HG03571 (cell line): ENCODE results near the gene SCGB2B2.
"Not testable (repeated sequence)": the region's sequence is repeated elsewhere in the genome, so short reads cannot be mapped to it uniquely, and the experiment has no call there.

Source experiments
- ATAC-seq: cut with Tn5 transposase; IDR thresholded peaks from one replicate; pipeline ENCODE4 v1.9.1; 2021; ENCODE audit not compliant: unreplicated experiment

SCGB2B2 gene

DNA sequence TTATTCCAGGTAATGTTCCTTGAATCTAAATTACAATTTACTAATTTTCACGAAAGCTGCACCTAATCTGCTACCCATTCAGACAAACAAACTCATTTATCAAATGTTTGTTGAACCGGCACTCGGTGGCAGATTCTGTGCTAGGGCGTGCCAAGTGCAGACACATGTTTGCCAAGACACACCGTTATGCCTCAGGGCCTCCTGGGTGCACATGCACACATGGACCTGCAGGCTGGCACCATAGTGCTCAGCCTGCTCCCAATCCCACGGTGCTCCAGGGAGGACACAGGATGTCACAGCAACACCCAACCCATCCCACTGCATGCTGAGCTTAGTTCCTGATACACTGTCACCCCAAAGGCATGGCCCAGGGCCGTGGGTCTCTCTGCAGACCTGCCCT lies 7.7 kb downstream of the SCGB2B2 start:
- ATAC-seq = no peak

GRCh38 chr19:34668690-34669089 lies 8.3 kb downstream of the SCGB2B2 start:
- not testable (repeated sequence) for ATAC-seq

- ATAC-seq = not testable (repeated sequence)
Observed at GRCh38 chr19:34668077-34668689, 8.8 kb downstream of the SCGB2B2 start.

DNA sequence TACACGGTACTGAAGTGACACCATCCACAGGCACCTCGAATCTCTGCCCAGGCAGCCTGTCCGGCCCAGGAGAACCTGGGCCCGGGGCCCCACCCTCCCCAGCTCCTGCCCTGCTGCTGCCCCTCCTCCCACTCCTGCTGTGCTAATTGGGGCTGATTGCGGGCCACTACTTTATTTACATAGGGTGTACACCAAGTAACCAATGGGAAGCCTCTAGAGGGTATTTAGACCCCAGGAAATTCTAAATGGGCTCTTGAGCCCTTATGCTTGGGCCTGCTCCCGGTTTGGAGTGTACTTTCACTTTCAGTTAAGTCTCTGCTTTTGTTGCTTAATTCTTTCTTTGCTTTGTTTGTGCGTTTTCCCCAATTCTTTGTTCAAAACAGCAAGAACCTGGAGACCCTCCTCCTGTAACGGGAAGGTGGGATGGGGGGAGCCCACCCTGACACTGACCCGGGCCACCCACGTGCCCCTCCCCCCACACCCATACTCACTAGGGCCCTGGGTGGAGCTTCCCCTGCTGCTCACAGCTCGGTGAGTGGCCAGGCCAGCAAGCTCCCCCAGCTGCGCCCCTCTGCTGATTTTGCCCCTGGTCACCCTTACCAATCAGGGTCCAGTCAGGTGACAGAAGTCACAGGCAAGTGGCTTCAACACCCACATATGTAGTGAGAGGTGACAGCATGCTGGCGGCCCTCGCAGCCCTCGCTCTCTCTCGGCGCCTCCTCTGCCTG lies 9.4 kb downstream of the SCGB2B2 start:
- no peak for ATAC-seq

DNA sequence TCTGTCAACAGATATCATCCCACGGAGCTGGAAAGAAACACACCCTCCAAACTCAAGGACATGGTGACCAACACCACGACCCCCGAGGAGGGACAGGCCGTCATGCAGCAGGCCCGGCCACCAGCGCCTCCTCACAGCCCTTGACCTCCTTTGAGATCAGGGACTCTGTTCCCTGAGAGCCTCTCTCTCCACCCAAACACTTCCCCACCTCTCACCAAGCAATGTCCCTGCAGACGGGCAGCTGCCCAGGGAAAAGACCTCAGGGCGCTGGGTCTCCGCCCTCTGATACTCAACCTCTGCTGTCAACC lies 10.0 kb downstream of the SCGB2B2 start:
- no peak for ATAC-seq

DNA sequence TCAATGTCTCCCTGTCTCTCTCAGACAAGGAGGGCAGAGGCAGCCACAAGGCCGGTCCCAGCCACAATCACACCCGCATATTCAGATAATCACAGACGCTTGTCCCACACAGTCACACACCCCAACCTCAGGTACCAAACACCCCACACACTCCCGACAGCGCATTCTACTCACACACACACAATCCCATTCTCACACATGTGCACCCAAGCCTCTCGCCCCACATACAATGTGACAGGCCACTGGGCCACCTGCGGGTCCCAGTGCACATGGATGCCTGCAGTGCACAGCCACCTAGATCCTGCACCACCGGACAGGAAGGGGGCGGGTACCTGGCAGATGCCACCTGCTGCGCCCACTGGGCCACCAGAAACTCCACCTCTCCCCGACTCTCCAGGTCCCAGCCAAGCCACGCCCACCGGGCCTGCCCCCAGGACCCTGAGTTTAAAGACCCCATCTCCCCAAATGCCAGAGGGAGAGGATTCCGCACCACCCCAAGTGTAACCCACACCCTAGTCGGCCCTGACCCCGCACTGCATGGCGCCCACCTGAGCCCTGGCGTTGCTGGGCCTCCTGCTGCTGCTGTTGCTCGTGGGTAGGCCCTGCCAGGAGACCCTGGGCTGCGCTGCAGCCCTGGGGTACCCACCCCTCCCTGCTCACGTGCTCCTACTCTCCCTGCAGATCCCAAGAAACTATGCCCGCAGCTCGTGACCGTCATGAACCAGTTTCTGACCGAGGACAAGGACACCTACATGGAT lies 10.6 kb downstream of the SCGB2B2 start:
- no peak for ATAC-seq

GRCh38 chr19:34665275-34665674 lies 11.7 kb downstream of the SCGB2B2 start:
- ATAC-seq = not testable (repeated sequence)

DNA sequence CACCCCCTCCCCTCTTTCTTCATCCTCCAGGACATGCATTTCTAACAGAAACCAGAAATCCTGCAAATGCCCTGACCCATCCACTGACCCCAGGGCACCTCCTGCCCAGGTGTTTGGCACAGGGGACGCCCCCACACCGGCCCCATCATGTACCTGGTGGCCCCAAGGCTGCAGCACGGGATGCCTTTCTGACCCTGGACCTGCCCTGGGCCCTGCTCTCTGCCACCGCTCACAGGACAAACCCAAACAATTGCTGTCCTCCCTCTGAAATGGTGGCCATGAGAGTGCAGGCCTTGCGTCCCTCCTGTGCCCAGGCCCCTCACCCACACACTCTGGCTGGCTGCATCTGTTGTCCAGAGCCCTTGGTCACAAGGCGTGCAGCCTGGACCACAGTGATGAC lies 12.1 kb downstream of the SCGB2B2 start:
- ATAC-seq = no peak

DNA sequence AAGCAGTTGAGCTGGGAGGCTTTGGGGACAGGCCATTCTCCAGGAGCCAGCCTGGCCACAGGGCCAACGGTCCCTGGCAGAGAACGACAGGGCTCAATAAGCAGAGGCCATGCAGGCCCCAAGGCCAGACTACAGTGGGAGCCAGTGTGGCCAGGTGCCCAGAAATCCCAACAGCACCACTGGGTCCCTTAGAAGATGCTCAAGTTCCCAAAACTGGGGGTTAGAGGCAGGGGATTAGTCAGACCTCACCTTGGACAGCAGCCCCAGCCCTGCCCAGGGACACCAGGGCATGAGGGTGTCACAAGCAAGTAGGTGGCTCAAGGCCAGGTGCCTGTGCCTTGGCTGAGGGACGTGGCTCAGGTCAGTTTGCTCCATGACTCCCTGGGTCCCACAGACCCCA lies 12.8 kb downstream of the SCGB2B2 start:
- no peak for ATAC-seq

- no peak for ATAC-seq
Observed at GRCh38 chr19:34662919-34663318, 14.0 kb downstream of the SCGB2B2 start.

- no peak for ATAC-seq
Observed at GRCh38 chr19:34661357-34661756, 15.6 kb downstream of the SCGB2B2 start.

DNA sequence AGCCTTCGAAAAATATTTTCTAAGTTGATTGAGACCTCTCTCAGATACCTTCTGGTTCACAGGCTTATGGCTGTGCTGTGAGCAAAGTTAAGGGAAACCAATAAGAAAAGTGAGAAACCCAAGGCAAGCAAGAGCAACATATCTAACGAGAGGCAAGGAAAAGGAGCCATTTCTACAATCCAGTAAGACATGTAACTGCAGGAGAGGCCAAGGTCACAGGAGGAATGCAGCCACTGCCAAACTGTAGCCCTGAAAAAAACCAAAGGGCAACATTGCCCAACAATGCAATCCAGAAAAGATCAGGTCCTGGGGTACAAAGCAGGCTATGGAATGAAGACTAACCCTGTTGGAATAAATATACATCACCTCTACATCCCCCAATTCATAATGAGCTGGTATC lies 21.3 kb downstream of the SCGB2B2 start:
- ATAC-seq = no peak

DNA sequence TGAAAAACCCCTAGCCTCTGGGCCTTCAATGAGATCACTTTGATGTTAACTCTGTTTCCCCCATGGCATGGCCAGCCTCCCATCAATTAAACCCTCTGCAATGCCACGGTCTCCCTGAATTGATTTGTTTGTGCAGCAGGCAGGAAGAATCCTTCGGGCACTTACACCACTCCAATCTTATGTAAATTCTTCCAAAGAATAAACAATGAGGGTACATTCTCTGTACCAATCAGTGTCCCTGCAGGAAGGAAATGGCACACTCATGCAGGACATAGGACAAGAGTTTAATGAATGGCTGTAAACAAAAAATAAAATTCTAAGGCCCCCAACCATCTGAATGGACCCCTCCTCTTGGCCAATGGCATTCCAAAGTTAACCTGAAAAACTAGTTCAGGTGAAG lies 22.2 kb downstream of the SCGB2B2 start:
- no peak for ATAC-seq

DNA sequence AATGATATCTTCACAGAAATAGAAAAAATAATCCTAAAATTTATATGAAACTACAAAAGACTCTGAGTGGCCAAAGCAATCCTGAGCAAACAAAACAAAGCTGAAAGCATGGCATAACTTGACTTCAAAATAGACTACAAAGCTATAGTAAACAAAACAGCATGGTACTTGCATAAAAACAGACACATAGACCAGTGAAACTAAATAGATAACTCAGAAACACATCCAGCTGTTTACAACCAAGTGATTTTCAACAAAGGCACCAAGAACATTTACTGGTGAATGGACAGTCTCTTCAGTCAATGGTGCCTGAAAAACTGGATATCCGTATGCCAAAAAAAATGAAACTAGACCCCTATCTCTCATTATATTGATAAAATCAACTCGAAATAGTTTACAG lies 25.2 kb downstream of the SCGB2B2 start:
- no peak for ATAC-seq

DNA sequence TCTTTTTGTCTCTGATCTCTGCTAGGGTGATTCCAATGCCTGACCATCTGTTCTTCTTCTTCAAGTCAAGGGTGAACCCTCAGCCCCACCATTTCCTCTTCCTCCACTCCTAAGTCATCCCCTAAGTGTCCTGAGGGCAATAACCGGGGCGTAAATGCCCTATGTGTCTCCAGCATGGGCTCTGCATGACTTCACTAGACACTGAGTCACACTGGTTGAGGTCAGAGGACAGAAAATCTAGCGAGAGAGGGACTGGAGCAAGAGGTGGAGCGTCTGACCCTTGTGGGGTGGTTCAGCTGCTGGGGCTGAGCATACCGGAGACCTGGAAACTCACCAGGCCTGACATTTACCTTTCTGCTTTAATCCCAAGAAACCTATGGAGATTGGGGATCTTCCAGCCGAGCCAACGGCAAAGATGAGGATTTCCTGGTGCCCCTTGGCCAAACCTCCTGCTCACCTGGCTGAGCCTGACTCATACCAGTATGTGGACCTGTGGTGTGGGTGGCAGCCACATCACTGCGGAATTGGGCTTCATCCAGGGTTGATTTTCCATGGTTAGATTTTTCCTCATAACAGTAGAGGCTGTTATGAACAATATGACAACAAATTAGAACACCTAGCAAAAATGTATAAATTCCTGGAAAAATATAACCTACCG lies 26.9 kb downstream of the SCGB2B2 start:
- no peak for ATAC-seq

- no peak for ATAC-seq
Observed at GRCh38 chr19:34645551-34645950, 31.4 kb downstream of the SCGB2B2 start.

GRCh38 chr19:34644991-34645461 lies 31.9 kb downstream of the SCGB2B2 start:
- no peak for ATAC-seq

DNA sequence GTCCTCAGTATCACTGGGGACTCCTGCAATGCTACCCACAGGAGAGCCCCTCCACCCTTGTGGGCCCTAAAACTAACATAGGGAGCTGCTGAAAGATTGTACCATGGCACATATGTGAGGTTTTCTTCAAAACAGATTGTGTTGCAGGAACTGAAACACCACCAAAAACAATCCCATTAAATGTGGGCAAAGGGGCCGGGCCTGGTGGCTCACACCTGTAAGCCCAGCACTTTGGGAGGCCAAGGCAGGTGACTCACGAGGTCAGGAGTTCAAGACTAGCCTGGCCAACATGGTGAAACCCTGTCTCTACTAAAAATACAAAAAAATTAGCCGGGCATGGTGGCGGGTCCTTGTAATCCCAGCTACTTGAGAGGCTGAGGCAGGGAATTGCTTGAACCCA lies 34.7 kb downstream of the SCGB2B2 start:
- ATAC-seq = no peak

DNA sequence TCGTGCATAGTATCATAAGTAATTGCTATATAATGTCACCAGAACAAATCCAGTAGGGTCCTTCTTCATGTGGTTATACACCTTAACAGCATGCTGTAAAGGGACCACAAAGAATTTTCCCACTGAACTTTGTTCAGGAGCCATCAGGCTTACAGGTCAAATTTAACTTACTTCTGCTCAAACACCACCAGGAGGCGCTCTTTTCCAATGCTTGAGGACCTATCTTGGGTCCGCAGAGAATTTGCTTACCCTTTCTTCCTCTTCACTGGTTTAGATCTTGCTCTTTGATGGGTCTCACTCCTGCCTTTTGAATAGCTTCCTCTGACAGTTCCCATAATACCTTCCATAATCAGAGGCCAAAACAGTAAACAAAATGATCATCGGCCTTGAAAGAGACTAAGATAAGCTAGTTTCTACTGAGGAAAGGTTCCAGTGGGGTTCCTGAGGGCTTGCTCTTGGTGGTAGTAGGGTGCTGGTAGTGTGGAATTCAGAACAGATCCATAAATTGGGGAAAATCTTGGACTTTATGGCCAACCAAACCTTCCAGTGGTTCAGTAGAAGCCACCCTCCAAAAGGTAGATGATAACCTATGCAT lies 37.4 kb downstream of the SCGB2B2 start:
- ATAC-seq = no peak

DNA sequence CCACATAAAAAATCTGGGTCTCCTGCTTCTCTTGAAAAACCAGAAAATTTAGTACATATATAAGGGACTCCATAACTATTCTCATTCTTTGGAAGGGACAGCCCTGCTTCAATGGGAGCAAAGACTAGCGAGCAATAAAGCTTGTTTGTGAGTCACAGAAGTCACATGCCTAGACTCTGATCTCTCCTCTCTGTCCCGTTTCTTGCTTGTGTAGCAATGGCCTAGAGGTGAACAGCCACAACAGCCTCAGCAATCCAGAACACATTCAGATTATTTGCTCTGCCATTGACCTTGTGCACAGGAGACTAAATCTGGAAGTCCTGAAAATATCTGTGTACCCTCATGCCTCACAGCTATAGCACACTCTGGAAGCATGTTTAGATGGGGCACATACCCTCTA lies 43.2 kb downstream of the SCGB2B2 start:
- no peak for ATAC-seq
